Vagina (tissue), 2 donors: Measurements from ENCODE around the gene TSPAN13.

Source experiments
- POLR2A ChIP-seq, 2 donors: fragments of 450-650 bp; IDR thresholded peaks; one replicate each; pipeline ENCODE4 v1.6.1; 2017; ENCODE audit warnings: antibody characterized with exemption in 2 of 2, mild to moderate bottlenecking in 2 of 2, moderate library complexity in 2 of 2
- POLR2AphosphoS5 ChIP-seq, 2 donors: sonication (generic); formaldehyde crosslinking; IDR thresholded peaks; one replicate each; pipeline ENCODE4 v1.9.0; 2017; ENCODE audit warnings: antibody characterized with exemption in 2 of 2, mild to moderate bottlenecking in 2 of 2, low read depth in 1 of 2; ENCODE audit not compliant: insufficient read depth in 1 of 2
- TF ChIP-seq, protein P1 (sequence below), 3 experiments: fragments of 450-650 bp in 2 of 3; fragments of 200-600 bp in 1 of 3; sonication (generic) in 1 of 3; IDR thresholded peaks; one replicate each; pipeline ENCODE4 v1.5.1; 2017 to 2019; ENCODE audit warnings: antibody characterized with exemption in 3 of 3, mild to moderate bottlenecking in 2 of 3, moderate library complexity in 2 of 3

DNA sequence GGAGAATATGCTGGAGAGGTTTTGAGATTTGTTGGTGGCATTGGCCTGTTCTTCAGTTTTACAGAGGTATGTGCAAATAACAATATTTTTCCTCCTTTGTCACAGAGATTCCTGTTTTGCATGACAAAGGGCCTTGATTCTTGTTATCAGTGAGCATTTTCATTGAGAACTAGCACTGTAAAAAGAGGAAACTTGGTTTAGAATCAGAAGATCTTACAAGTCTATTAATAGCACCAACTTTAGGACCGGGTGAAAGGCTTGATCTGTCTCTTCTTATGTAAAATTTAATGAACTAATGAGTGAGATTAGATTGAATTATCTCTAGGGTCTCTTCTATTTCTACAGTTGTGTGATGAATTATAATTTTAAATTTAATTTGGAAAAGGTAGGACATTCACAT, 25.5 kb downstream of the TSPAN13 start:
- TF ChIP-seq POLR2A (IDR thresholded peaks at IDR 0.05) (no peak), POLR2AphosphoS5 (IDR thresholded peaks at IDR 0.05; ENCODE audit: insufficient read depth in 1 of 2, low read depth in 1 of 2) (no peak)
- TF ChIP-seq, protein P1, sequence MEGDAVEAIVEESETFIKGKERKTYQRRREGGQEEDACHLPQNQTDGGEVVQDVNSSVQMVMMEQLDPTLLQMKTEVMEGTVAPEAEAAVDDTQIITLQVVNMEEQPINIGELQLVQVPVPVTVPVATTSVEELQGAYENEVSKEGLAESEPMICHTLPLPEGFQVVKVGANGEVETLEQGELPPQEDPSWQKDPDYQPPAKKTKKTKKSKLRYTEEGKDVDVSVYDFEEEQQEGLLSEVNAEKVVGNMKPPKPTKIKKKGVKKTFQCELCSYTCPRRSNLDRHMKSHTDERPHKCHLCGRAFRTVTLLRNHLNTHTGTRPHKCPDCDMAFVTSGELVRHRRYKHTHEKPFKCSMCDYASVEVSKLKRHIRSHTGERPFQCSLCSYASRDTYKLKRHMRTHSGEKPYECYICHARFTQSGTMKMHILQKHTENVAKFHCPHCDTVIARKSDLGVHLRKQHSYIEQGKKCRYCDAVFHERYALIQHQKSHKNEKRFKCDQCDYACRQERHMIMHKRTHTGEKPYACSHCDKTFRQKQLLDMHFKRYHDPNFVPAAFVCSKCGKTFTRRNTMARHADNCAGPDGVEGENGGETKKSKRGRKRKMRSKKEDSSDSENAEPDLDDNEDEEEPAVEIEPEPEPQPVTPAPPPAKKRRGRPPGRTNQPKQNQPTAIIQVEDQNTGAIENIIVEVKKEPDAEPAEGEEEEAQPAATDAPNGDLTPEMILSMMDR (IDR thresholded peaks at IDR 0.05) = no peak
